Activated CD8-positive, alpha-beta T cell treated with anti-CD3 and anti-CD28 coated beads for 36 hours (primary cell): ENCODE results near the gene NKX2-4. TPM values are rescaled to one million over a fixed set of nuclear protein-coding genes. Genes with fewer than 3 reads are reported as not detected.
"Not testable (repeated sequence)": the region's sequence is repeated elsewhere in the genome, so short reads cannot be mapped to it uniquely, and the experiment has no call there.

Source experiments
- ATAC-seq: fragments of 200-7000 bp; cut with Tn5 transposase; one replicate; pipeline ENCODE4 v1.10.0; 2021; ENCODE audit warnings: mild to moderate bottlenecking, moderate library complexity
- CTCF ChIA-PET: fragments of 350-600 bp; sonication (Branson Sonifier 250); formaldehyde crosslinking; loops from one replicate; lab custom pipeline; 2021; ENCODE audit warnings: antibody characterized with exemption; lab: Charles Lee
- POLR2A ChIA-PET: fragments of 350-600 bp; sonication (Branson Sonifier 250); formaldehyde crosslinking; loops from one replicate; lab custom pipeline; 2021; ENCODE audit warnings: antibody characterized with exemption; lab: Charles Lee
- DNase-seq: peaks from one replicate; pipeline ENCODE4 v3.0.0-alpha.2; 2020
- H3K27ac Mint-ChIP-seq: one replicate; pipeline ENCODE4 v1.8.0; 2021; ENCODE audit warnings: mild to moderate bottlenecking, mixed read lengths
- H3K27me3 Mint-ChIP-seq: one replicate; pipeline ENCODE4 v1.8.0; 2021; ENCODE audit warnings: mixed read lengths
- H3K36me3 Mint-ChIP-seq: one replicate; pipeline ENCODE4 v1.8.0; 2021; ENCODE audit warnings: low read depth, mixed read lengths
- H3K4me1 Mint-ChIP-seq: one replicate; pipeline ENCODE4 v1.8.0; 2021; ENCODE audit warnings: low read depth, mixed read lengths
- H3K4me3 Mint-ChIP-seq: one replicate; pipeline ENCODE4 v1.8.0; 2021; ENCODE audit warnings: mild to moderate bottlenecking, moderate library complexity, mixed read lengths
- H3K9me3 Mint-ChIP-seq: one replicate; pipeline ENCODE4 v1.8.0; 2021; ENCODE audit warnings: mixed read lengths
- CTCF ChIP-seq: fragments of 200-600 bp; IDR thresholded peaks from one replicate; pipeline ENCODE4 v1.8.0; 2022; ENCODE audit warnings: antibody characterized with exemption, mild to moderate bottlenecking
- intact Hi-C: fragments of 100-400 bp; cut with micrococcal nuclease; formaldehyde crosslinking; loops from one replicate; pipeline ENCODE4 v1.10.0; 2022
- total RNA-seq, 2 experiments: library from RNA; stranded (reverse); gene quantifications; one replicate each; pipeline ENCODE4 v1.2.3, GENCODE V29; 2021

The NKX2-4 gene
- total RNA-seq, 2 experiments from 2014 or later: not detected

- no peak for TF ChIP-seq CTCF
- POLR2A ChIA-PET: no interaction called here
- CTCF ChIA-PET: no interaction called here
- H3K36me3 Mint-ChIP-seq: no peaks in the 10 kb centered on the region
- no peaks in the 10 kb centered on the region for H3K9me3 Mint-ChIP-seq
- H3K4me1 Mint-ChIP-seq: no peaks in the 10 kb centered on the region
- ATAC-seq (no peak), DNase-seq (no peak)
- no peak overlapping the region for H3K27ac Mint-ChIP-seq
- H3K27me3 Mint-ChIP-seq: peaks cover 19% of the 10 kb centered on the region
- H3K4me3 Mint-ChIP-seq: no peak overlapping the region
- intact Hi-C loops: no loop called here
These were observed 36.1 kb upstream of the NKX2-4 start for GRCh38 chr20:21433329-21433890.

GRCh38 chr20:21432911-21433310, 35.6 kb upstream of the NKX2-4 start:
- peaks cover 21% of the 10 kb centered on the region for H3K27me3 Mint-ChIP-seq
- ATAC-seq: no peak
- no peaks in the 10 kb centered on the region for H3K36me3 Mint-ChIP-seq
- TF ChIP-seq CTCF: no peak
- H3K4me1 Mint-ChIP-seq: no peaks in the 10 kb centered on the region
- ChIA-PET POLR2A (no interaction called here), CTCF (no interaction called here)
- H3K9me3 Mint-ChIP-seq: no peaks in the 10 kb centered on the region
- no peak overlapping the region for H3K4me3 Mint-ChIP-seq
- no peak for DNase-seq
- intact Hi-C loops: no loop called here
- H3K27ac Mint-ChIP-seq: no peak overlapping the region

- ATAC-seq (no peak), DNase-seq (no peak)
- Mint-ChIP-seq H3K36me3 (peaks cover 2% of the 10 kb centered on the region), H3K9me3 (peaks cover 9% of the 10 kb centered on the region), H3K27me3 (peaks cover 14% of the 10 kb centered on the region), H3K4me1 (no peaks in the 10 kb centered on the region), H3K4me3 (no peak overlapping the region), H3K27ac (no peak overlapping the region)
- intact Hi-C loops: no loop called here
- TF ChIP-seq CTCF: no peak
- ChIA-PET POLR2A (interaction anchor here (0.6 kb wide), 1 partner anchor 10 kb away, joined by 3 read pairs; no protein-coding TSS in a partner anchor), CTCF (no interaction called here)
These were observed 32.7 kb upstream of the NKX2-4 start for GRCh38 chr20:21430020-21430419.

GRCh38 chr20:21424846-21425245, 27.5 kb upstream of the NKX2-4 start:
- CTCF ChIA-PET: no interaction called here
- Mint-ChIP-seq H3K36me3 (peaks cover 3% of the 10 kb centered on the region), H3K4me3 (no peak overlapping the region), H3K9me3 (peaks cover 29% of the 10 kb centered on the region), H3K27ac (no peak overlapping the region), H3K27me3 (peaks cover 6% of the 10 kb centered on the region), H3K4me1 (no peaks in the 10 kb centered on the region)
- POLR2A ChIA-PET: no interaction called here
- DNase-seq (no peak), ATAC-seq (no peak)
- TF ChIP-seq CTCF: no peak
- intact Hi-C loops: no loop called here

GRCh38 chr20:21423712-21424111, 26.4 kb upstream of the NKX2-4 start:
- POLR2A ChIA-PET, H3K27me3 Mint-ChIP-seq, CTCF ChIA-PET, ATAC-seq, H3K4me3 Mint-ChIP-seq, DNase-seq, intact Hi-C loops, H3K36me3 Mint-ChIP-seq, H3K4me1 Mint-ChIP-seq, H3K27ac Mint-ChIP-seq: not testable (repeated sequence)
- peaks cover 29% of the 10 kb centered on the region for H3K9me3 Mint-ChIP-seq
